Endothelial cell of umbilical vein (primary cell): ENCODE measurements around the gene EDN2.

Source experiments
- CTCF ChIP-seq, 2 donors: IDR thresholded peaks; 1 replicate in 1 of 2; 2 replicates in 1 of 2; pipeline ENCODE4 v1.5.1; 2011; ENCODE audit warnings: low read length in 2 of 2, mild to moderate bottlenecking in 2 of 2, moderate library complexity in 2 of 2, control low read depth in 1 of 2, inconsistent platforms in 1 of 2, low read depth in 1 of 2; ENCODE audit not compliant: insufficient read depth in 1 of 2; ENCODE audit errors: extremely low read depth in 1 of 2
- EZH2 ChIP-seq: IDR thresholded peaks from 2 replicates; pipeline ENCODE4 v1.6.1; 2012; ENCODE audit warnings: borderline replicate concordance, low read depth, mild to moderate bottlenecking, moderate library complexity, low read length, inconsistent platforms; ENCODE audit not compliant: severe bottlenecking
- MAX ChIP-seq: IDR thresholded peaks from 2 replicates; pipeline ENCODE4 v1.6.1; 2011; ENCODE audit not compliant: insufficient read depth, insufficient read length
- POLR2A ChIP-seq: IDR thresholded peaks from 2 replicates; pipeline ENCODE4 v1.6.1; 2012; ENCODE audit warnings: low read depth, mild to moderate bottlenecking, control low read depth, low read length

DNA sequence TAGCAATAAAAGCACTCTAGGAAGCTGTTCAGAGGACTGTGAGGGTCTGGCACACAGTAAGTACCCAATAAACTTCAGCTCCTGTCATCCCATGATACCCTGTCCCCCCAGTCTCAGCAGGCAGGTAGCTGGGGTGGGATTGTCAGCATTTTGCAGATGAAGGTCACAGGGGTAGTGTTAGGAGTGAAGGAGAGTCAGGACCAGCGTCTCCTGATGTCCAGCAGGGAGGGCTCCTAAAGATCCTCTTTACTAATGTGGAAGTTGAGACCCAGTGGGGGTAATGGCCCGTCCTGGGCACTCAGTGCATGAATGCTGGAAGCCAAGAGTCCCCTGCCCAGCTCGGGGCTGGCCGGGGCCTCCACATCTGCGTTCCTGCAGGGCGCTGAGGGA is 31.3 kb upstream of the EDN2 start:
- TF ChIP-seq POLR2A (no peak), MAX (no peak), EZH2 (no peak), CTCF (IDR thresholded peaks at IDR 0.05; ENCODE audit: extremely low read depth in 1 of 2, insufficient read depth in 1 of 2, low read depth in 1 of 2, low read length in 2 of 2) (no peak)
